SKM-1 (cell line): ENCODE measurements around the gene NEURL1B.

ENCODE experiments used
- DNase-seq: peaks from one replicate; lab custom pipeline; 2025; ENCODE audit not compliant: unreplicated experiment; lab: John Stamatoyannopoulos, UW

Gene NEURL1B

GRCh38 chr5:172608773-172609172, 32.3 kb upstream of the NEURL1B start:
- no peak for DNase-seq

GRCh38 chr5:172610643-172611042, 30.4 kb upstream of the NEURL1B start:
- DNase-seq = no peak

GRCh38 chr5:172611913-172612312, 29.1 kb upstream of the NEURL1B start:
- no peak for DNase-seq

- DNase-seq = no peak
Observed at GRCh38 chr5:172612771-172613170, 28.3 kb upstream of the NEURL1B start.

GRCh38 chr5:172616136-172616535, 24.9 kb upstream of the NEURL1B start:
- DNase-seq = no peak

- no peak for DNase-seq
Observed at GRCh38 chr5:172616730-172617129, 24.3 kb upstream of the NEURL1B start.

GRCh38 chr5:172617817-172618216, 23.2 kb upstream of the NEURL1B start:
- DNase-seq = no peak

- no peak for DNase-seq
Observed at GRCh38 chr5:172618574-172619365, 22.3 kb upstream of the NEURL1B start.

GRCh38 chr5:172620506-172620905, 20.6 kb upstream of the NEURL1B start:
- DNase-seq = no peak

- DNase-seq = no peak
Observed at GRCh38 chr5:172622091-172623046, 18.7 kb upstream of the NEURL1B start.

GRCh38 chr5:172623313-172623980, 17.6 kb upstream of the NEURL1B start:
- DNase-seq = no peak

- no peak for DNase-seq
Observed at GRCh38 chr5:172624083-172624995, 16.7 kb upstream of the NEURL1B start.

GRCh38 chr5:172624996-172625964, 15.8 kb upstream of the NEURL1B start:
- DNase-seq = no peak

- DNase-seq = no peak
Observed at GRCh38 chr5:172626031-172626581, 15.0 kb upstream of the NEURL1B start.

GRCh38 chr5:172630082-172630481, 11.0 kb upstream of the NEURL1B start:
- no peak for DNase-seq

GRCh38 chr5:172630482-172630881, 10.6 kb upstream of the NEURL1B start:
- DNase-seq = no peak

GRCh38 chr5:172630986-172631385, 10.1 kb upstream of the NEURL1B start:
- no peak for DNase-seq

- DNase-seq = no peak
Observed at GRCh38 chr5:172632346-172633092, 8.5 kb upstream of the NEURL1B start.
